Measurements from ENCODE around the gene EVPL. TPM values are rescaled to one million over a fixed set of nuclear protein-coding genes. Genes with fewer than 3 reads are reported as not detected.

Gene EVPL
- total RNA-seq, 1 donor from 2014 or later = 31.9 TPM

- no peak for DNase-seq (ENCODE audit: extremely low spot score, unreplicated experiment)
- Mint-ChIP-seq H3K4me3 (no peak overlapping the region), H3K36me3 (no peaks in the 10 kb centered on the region), H3K27me3 (no peaks in the 10 kb centered on the region), H3K27ac (no peak overlapping the region), H3K9me3 (no peaks in the 10 kb centered on the region), H3K4me1 (ENCODE audit: unreplicated experiment) (peaks cover 11% of the 10 kb centered on the region)
- no peak for TF ChIP-seq CTCF (conservative IDR thresholded peaks at IDR 0.05)
These were observed 8.3 kb downstream of the EVPL start for GRCh38 chr17:76018801-76019200.

DNA sequence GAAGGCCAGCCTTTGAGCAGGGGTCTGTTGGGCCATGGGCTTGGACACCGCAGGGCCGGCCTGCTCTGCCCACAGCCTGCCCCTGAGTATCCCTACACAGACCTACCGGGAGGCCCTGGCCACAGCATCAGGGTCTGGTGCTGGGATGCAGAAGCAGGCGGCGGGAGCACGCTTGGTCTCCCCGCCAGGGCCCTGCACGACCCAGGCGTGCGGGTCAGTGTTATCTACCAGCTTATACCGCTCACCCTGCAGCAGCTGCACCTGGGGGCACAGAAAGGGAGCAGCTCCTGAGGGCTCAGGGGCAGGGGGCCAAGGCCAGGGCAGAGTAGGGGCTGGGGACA is 8.8 kb downstream of the EVPL start:
- H3K27me3 Mint-ChIP-seq = no peaks in the 10 kb centered on the region
- H3K9me3 Mint-ChIP-seq = no peaks in the 10 kb centered on the region
- no peak for DNase-seq (ENCODE audit: extremely low spot score, unreplicated experiment)
- no peak for TF ChIP-seq CTCF (conservative IDR thresholded peaks at IDR 0.05)
- no peak overlapping the region for H3K4me3 Mint-ChIP-seq
- H3K27ac Mint-ChIP-seq = no peak overlapping the region
- no peaks in the 10 kb centered on the region for H3K36me3 Mint-ChIP-seq
- peaks cover 11% of the 10 kb centered on the region for H3K4me1 Mint-ChIP-seq (ENCODE audit: unreplicated experiment)

DNA sequence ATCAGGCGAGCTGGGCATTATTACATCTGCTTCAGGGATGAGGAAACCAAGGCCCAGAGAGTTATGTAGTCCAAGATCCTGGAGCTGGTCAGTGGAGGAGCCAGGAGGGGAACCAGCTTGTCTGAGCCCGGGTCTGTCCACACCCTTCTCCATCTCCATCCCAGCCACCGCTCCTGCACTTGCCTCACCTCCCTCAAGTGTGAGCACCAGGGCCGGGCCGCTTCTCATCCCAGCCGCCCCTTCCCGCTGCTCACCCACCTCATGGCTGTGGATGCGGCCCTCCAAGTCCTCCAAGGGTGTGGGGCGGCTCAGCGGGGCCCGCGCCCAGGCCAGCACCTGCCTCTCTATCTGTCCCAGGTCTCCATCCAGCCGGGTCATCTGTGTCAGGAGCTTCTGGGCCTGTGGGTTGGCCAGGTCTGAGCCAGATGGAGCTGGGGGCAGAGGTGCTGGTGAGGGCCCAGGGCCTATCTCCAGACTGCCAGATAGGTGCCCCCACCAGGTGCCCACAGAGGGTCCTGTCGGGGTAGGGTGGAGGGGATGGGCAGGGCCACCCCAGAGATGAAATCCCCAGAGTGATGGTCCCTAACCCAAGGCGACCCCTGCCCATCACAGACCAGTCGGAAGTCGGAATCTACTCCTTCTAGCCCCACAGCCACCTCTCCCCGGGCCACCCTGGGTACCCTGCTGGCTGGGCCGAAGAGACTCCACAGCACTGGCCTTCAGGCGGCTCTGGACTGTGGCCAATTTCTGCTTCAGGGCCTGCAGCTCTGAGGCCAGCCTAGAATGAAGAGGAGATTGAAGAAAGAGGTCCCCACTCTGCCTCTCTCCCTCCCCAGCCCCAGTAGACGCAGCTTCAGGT is 9.4 kb downstream of the EVPL start:
- H3K4me1 Mint-ChIP-seq (ENCODE audit: unreplicated experiment) = peaks cover 6% of the 10 kb centered on the region
- H3K4me3 Mint-ChIP-seq = no peak overlapping the region
- H3K36me3 Mint-ChIP-seq = no peaks in the 10 kb centered on the region
- H3K9me3 Mint-ChIP-seq = no peaks in the 10 kb centered on the region
- no peak overlapping the region for H3K27ac Mint-ChIP-seq
- no peaks in the 10 kb centered on the region for H3K27me3 Mint-ChIP-seq
- no peak for DNase-seq (ENCODE audit: extremely low spot score, unreplicated experiment)
- no peak for TF ChIP-seq CTCF (conservative IDR thresholded peaks at IDR 0.05)

DNA sequence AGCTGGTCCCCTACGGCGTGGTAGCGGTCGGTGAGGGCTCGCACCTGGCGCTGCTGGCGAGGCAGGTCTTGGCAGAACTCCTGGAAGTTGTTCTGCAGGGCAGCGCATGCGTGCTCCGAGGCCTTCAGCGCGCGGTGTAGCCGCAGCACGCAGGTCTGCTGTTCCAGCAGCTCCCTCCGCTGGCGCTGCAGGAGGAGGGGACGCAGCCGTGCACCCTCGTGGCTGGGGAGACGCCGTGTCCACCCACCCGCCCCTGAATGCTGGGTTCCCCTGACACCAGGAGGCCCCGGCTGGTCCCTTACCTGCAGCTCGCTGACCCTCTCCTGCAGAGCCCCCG is 12.2 kb downstream of the EVPL start:
- Mint-ChIP-seq H3K4me1 (ENCODE audit: unreplicated experiment) (peaks cover 6% of the 10 kb centered on the region), H3K27me3 (no peaks in the 10 kb centered on the region), H3K9me3 (no peaks in the 10 kb centered on the region), H3K27ac (no peak overlapping the region), H3K4me3 (no peak overlapping the region), H3K36me3 (no peaks in the 10 kb centered on the region)
- TF ChIP-seq CTCF (conservative IDR thresholded peaks at IDR 0.05) = no peak
- DNase-seq (ENCODE audit: extremely low spot score, unreplicated experiment) = no peak

DNA sequence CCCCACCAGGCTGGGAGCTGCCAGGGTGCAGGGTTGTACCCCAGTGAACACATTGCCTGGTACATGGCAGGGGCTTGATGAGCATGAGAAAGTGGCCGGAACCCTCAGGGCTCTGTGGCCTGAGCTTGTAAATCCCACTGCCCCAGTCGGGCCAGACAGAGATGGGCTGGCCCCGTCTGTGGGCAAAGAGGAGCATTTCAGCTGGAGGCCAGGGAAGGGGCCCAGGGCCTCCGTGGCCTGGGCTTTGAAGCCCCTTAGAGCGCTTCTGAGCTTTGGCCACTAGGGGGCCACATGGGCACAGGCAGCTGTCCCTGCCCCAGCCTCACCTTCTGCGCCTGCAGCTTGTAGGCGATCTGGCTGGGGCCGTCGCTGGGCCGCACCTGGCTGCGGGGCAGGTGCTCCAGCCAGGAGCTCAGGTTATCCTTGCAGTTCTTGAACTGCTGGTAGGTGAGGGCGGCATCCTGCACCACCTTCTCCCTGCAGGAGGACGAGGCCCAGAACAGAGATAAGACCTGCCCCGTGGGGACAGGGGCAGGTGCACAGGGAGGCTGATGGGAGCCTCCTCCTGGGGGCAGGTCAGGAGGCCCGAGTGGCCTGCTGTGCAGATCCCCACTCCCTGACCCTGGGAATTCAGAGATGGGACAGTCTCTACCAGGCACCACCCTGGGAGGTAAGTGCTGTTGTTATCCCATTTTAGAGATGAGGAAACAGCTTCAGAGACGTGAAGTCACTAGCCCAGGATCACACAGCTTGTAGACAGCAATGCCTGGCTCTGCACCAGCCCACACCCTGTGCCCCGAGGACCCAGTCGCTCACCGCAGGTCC is 12.8 kb downstream of the EVPL start:
- Mint-ChIP-seq H3K9me3 (no peaks in the 10 kb centered on the region), H3K4me1 (ENCODE audit: unreplicated experiment) (peaks cover 6% of the 10 kb centered on the region), H3K27ac (peak overlapping the region; percentile 70), H3K36me3 (no peaks in the 10 kb centered on the region), H3K27me3 (no peaks in the 10 kb centered on the region), H3K4me3 (no peak overlapping the region)
- peak; percentile 86 for DNase-seq (ENCODE audit: extremely low spot score, unreplicated experiment)
- peak; percentile 99 for TF ChIP-seq CTCF (conservative IDR thresholded peaks at IDR 0.05)

All from type B pancreatic cell (in vitro differentiated cells).